Measurements from ENCODE around the gene SLITRK3.

The SLITRK3 gene

GRCh38 chr3:165210132-165210531, 13.9 kb upstream of the SLITRK3 start:
- Histone ChIP-seq H3K9me3 (ENCODE audit: insufficient read depth, low read depth, low read length) (no peaks in the 10 kb centered on the region), H3K9ac (ENCODE audit: low read depth, low read length, poor library complexity, severe bottlenecking) (no peak overlapping the region), H3K4me3 (ENCODE audit: low read length, poor library complexity, severe bottlenecking) (no peak overlapping the region), H3F3A (ENCODE audit: low read depth) (no peaks in the 10 kb centered on the region), H3K79me2 (ENCODE audit: insufficient read depth, low read length) (no peaks in the 10 kb centered on the region), H3K27me3 (ENCODE audit: insufficient read depth, low read length, poor library complexity, severe bottlenecking) (no peaks in the 10 kb centered on the region), H4K20me1 (ENCODE audit: insufficient read depth, low read length, poor library complexity, severe bottlenecking) (no peaks in the 10 kb centered on the region), H2AFZ (ENCODE audit: low read length) (no peak overlapping the region), H3K4me1 (ENCODE audit: insufficient read depth, low read length, poor library complexity, severe bottlenecking) (no peaks in the 10 kb centered on the region), H3K9me2 (replicated peaks; ENCODE audit: low read depth, low read length) (no peaks in the 10 kb centered on the region), H3K36me3 (ENCODE audit: insufficient read depth, low read length) (no peaks in the 10 kb centered on the region), H3K4me2 (ENCODE audit: low read depth, low read length, poor library complexity, severe bottlenecking) (no peak overlapping the region)
- TF ChIP-seq EZH2phosphoT487 (IDR thresholded peaks at IDR 0.05; ENCODE audit: borderline replicate concordance) (no peak), CTCF (conservative IDR thresholded peaks at IDR 0.05; ENCODE audit: low read length) (peak; percentile 56)

- H3K4me3 ChIP-seq (ENCODE audit: low read length, poor library complexity, severe bottlenecking): peak overlapping the region; percentile 58
- H3F3A ChIP-seq (ENCODE audit: low read depth): no peaks in the 10 kb centered on the region
- peak overlapping the region; percentile 84 for H2AFZ ChIP-seq (ENCODE audit: low read length)
- no peaks in the 10 kb centered on the region for H4K20me1 ChIP-seq (ENCODE audit: insufficient read depth, low read length, poor library complexity, severe bottlenecking)
- H3K4me1 ChIP-seq (ENCODE audit: insufficient read depth, low read length, poor library complexity, severe bottlenecking): no peaks in the 10 kb centered on the region
- peak overlapping the region; percentile 67 for H3K4me2 ChIP-seq (ENCODE audit: low read depth, low read length, poor library complexity, severe bottlenecking)
- no peaks in the 10 kb centered on the region for H3K27me3 ChIP-seq (ENCODE audit: insufficient read depth, low read length, poor library complexity, severe bottlenecking)
- no peaks in the 10 kb centered on the region for H3K36me3 ChIP-seq (ENCODE audit: insufficient read depth, low read length)
- H3K9me3 ChIP-seq (ENCODE audit: insufficient read depth, low read depth, low read length): no peaks in the 10 kb centered on the region
- no peaks in the 10 kb centered on the region for H3K9me2 ChIP-seq (replicated peaks; ENCODE audit: low read depth, low read length)
- H3K9ac ChIP-seq (ENCODE audit: low read depth, low read length, poor library complexity, severe bottlenecking): peak overlapping the region; percentile 2
- TF ChIP-seq CTCF (conservative IDR thresholded peaks at IDR 0.05; ENCODE audit: low read length) (peak; percentile 97), EZH2phosphoT487 (IDR thresholded peaks at IDR 0.05; ENCODE audit: borderline replicate concordance) (no peak)
- H3K79me2 ChIP-seq (ENCODE audit: insufficient read depth, low read length): no peaks in the 10 kb centered on the region
Measured at GRCh38 chr3:165206454-165207266, 10.5 kb upstream of the SLITRK3 start.

- H3K9ac ChIP-seq (ENCODE audit: low read depth, low read length, poor library complexity, severe bottlenecking): no peak overlapping the region
- H3K36me3 ChIP-seq (ENCODE audit: insufficient read depth, low read length): no peaks in the 10 kb centered on the region
- no peaks in the 10 kb centered on the region for H3K9me2 ChIP-seq (replicated peaks; ENCODE audit: low read depth, low read length)
- no peak overlapping the region for H3K4me2 ChIP-seq (ENCODE audit: low read depth, low read length, poor library complexity, severe bottlenecking)
- H3K9me3 ChIP-seq (ENCODE audit: insufficient read depth, low read depth, low read length): no peaks in the 10 kb centered on the region
- H3K79me2 ChIP-seq (ENCODE audit: insufficient read depth, low read length): no peaks in the 10 kb centered on the region
- TF ChIP-seq CTCF (conservative IDR thresholded peaks at IDR 0.05; ENCODE audit: low read length) (no peak), EZH2phosphoT487 (IDR thresholded peaks at IDR 0.05; ENCODE audit: borderline replicate concordance) (no peak)
- no peaks in the 10 kb centered on the region for H4K20me1 ChIP-seq (ENCODE audit: insufficient read depth, low read length, poor library complexity, severe bottlenecking)
- no peaks in the 10 kb centered on the region for H3K27me3 ChIP-seq (ENCODE audit: insufficient read depth, low read length, poor library complexity, severe bottlenecking)
- no peak overlapping the region for H2AFZ ChIP-seq (ENCODE audit: low read length)
- H3K4me3 ChIP-seq (ENCODE audit: low read length, poor library complexity, severe bottlenecking): no peak overlapping the region
- H3K4me1 ChIP-seq (ENCODE audit: insufficient read depth, low read length, poor library complexity, severe bottlenecking): no peaks in the 10 kb centered on the region
- no peaks in the 10 kb centered on the region for H3F3A ChIP-seq (ENCODE audit: low read depth)
Measured at GRCh38 chr3:165204445-165204844, 8.3 kb upstream of the SLITRK3 start.
